HG03103 (cell line): ENCODE results near the gene HTR6.
"Not testable (repeated sequence)": the region's sequence is repeated elsewhere in the genome, so short reads cannot be mapped to it uniquely, and the experiment has no call there.

ENCODE experiments used
- ATAC-seq: cut with Tn5 transposase; IDR thresholded peaks from one replicate; pipeline ENCODE4 v1.9.1; 2021; ENCODE audit warnings: low read depth; ENCODE audit not compliant: unreplicated experiment

HTR6 gene

DNA sequence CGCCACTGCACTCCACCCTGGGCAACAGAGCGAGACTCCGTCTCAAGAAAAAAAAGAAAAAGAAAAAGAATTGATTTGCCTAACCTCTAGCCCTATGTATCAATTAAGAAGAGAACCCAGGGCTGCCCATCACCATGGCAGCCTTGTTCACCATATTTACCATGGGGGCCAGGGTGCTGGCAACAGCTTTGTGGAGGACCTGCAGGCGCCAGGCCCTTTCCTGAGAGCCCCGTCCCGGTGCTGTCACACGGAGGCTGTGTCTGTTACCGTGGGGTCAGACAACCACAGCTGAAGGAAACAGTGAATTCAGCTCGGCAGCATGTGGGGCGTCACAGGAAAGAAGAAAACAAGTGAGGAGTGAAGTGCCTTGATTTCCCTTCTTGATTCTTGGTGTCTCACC, 27.1 kb upstream of the HTR6 start:
- no peak for ATAC-seq

DNA sequence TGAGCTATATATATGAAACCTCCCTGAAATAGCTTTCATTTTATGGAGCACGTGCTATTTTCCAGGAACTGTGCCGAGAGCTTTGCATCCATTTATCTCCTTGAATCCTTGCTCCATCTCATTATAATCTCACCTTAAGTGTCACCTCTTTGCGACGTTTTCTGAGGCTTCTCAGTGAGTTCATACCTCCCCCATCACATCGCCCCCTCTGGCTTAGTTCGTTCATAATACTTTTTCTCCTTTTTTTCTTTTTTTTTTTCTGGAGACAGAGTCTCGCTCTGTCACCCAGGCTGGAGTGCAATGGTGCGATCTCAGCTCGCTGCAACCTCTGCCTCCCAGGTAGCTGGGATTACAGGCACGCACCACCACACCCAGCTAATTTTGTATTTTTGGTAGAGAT, 25.4 kb upstream of the HTR6 start:
- not testable (repeated sequence) for ATAC-seq

DNA sequence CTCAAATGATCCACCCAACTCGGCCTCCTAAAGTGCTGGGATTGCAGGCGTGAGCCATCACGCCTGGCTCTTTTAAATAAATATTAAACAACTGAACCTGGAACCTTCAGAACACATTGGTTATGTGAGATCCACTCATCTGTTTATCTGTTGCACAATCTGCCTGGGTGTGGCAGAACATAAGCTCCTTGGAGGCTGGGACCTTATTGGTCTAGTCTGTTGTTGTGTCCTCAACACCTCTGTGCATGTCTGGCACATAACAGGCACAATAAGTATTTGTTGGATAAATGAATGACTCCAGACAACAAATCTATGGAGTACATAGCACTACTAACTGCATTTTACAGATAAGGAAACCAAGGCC, 24.7 kb upstream of the HTR6 start:
- ATAC-seq, result no peak

- no peak for ATAC-seq
These were observed 24.0 kb upstream of the HTR6 start for GRCh38 chr1:19640363-19641316.

- no peak for ATAC-seq
These were observed 21.6 kb upstream of the HTR6 start for GRCh38 chr1:19643121-19643520.

DNA sequence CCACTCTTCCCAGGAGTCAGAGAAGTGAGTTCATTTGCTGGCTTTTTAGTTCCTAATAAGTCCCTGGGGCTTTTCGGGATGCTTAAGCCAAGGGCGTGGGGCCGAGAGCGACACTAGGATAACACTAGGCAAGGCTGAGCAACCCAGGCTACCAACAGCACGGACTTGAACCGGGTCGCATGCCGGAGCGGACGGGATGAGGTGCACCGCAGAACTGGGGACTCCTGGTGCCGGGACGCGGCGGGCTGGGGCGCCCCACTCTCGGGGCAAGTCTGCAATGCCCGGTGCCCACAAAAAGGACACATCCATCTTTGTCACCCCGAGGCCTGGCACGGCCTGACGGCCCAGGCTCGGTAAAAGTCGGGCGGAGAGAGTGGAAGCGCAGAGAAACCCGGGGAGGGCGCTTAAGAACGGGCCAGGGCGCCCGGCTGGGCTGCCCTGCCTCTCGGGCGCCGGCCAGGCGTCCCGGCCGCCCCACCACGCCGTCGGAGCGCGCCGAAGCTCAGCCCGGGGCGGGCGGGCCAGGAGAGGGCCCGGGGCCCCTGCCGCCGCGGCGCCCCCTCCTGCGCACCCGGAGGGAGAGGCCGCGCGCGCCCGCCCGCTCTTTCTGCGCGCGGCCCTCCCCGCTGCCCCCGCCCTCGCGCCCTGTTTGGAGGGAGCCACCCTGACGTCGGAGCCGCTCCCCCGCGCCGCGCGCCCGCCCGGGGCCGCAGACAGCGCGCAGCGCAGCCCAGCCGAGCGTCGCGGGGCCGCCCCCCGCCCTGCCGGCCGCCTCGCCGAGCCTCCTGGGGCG, 20.9 kb upstream of the HTR6 start, which contains the start of gene NBL1:
Gene NBL1, plus strand, starts transcription at position 710 of the 793 bp plus-strand sequence. CDS start 10,720 bp downstream, outside the sequence.
- no peak for ATAC-seq

GRCh38 chr1:19644395-19644680, 20.3 kb upstream of the HTR6 start:
- no peak for ATAC-seq

GRCh38 chr1:19644681-19645410, 19.8 kb upstream of the HTR6 start:
- ATAC-seq, result no peak

- ATAC-seq, result no peak
These were observed 19.0 kb upstream of the HTR6 start for GRCh38 chr1:19645411-19646251.

DNA sequence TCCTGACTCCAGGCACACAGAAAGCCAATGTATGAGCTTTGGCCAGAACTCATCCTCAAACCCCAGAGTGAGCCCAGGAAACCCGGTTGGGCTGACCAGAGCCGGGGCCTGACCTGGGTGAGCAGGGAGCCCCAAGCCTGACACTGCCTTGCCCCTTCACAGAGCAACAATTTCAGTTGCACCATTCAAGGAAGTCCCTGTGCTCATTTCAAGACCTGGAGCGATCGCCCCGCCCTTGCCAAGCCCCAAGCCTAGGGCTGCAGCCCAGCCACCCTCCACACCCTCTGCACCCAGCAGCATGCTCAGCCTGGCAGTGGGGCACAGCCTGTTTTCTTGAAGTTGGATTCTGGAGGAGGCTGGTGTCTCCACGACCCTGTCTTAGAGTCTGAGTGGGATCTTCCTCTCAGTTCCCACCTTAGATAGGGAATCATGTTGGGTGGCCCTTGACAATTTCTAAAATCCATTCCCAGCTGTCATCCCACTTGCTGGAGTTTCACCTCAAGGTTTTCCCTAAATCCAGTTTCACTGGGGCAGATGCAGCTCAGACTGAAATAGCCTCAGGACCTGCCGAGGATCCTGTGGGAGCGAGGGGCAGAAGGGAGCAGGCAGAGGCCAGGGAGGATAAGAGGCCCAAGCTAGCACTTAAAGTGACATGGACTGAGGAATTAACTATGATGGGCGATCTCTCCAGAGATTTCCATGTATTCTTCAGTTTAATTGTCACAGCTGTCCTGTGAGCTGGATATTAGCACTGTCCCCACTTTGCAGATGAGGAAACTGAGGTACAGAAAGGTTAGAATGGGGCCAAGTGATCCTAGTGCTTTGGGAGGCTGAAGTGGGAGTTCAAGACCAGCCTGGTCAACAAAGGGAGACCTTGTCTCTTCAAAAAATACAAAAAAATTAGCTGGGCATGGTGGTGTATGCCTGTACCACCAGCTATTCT, 18.0 kb upstream of the HTR6 start:
- no peak for ATAC-seq

GRCh38 chr1:19647643-19648042, 17.0 kb upstream of the HTR6 start:
- no peak for ATAC-seq

DNA sequence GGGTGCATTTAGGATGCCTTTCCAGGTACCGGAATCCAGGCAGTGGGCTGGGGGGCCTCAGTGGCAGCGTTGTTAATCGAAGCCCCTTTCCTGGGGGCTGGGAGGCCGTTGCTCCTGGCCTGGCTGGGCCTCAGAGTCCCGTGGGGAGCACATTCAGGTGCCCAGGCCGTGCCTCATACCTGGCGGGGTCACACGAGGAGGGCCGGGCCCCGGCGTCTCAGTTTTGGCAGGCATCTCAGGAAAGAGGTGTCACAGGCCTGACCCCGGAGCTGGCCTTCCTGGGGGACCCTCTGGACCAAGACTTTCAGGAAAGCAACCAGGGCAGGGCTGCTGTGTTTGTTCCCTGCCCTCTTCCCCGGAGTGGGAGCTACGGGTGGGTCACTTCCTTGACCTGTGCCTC, 16.4 kb upstream of the HTR6 start:
- ATAC-seq, result no peak

DNA sequence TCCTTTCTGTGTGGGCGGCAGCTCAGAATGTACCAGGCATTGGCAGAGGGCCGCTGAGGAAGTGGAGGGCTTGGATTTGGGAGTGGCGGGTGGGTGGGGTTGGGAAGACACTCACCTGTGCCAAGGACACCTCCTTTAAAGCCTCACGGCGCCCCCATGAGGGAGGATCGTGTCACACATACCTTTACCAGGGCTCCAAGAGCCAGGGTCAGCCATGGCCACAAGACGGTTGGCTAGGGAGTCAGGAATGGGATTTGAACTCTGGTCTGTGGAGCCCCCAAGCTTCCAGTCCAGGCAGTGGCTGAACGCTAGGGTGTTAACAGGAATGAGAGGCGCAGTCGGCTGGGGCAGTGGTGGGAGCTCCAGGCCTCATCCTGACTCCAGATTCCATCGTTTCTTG, 16.0 kb upstream of the HTR6 start:
- ATAC-seq, result no peak

DNA sequence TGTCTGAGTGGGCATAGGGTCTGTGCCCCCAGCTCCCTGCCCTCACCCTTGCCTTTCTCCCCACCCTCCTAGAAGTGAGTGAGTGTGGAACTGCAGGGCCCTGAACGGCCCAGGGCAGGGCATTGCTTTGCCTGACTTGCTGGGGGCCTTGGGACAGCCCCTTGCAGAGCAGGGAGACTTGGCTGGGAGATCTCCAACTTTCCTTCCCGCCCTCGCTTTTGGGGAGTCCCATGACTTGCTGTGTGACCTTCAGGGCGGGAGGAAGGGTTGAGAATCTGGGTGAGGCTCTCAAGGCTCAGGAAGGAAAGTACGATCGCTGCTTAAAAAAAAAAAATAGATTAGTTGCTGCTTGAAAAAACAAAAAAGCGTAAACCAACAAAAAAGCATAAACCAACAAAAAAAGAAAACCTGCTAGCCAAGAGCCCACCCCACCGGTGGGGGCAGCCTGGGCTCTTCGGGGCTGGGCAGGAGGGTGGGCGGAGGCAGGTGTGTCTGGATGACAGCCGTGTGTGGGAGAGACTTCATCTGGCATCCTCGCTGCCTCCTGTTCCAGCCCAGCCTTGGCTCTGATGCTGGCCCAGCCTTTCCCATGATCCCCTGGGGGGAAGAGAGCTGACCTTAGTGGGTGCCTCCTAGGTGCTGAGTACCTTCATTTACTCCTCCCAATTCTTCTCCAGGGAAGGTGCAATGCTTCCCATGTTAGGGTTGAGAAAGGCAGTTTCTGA, 14.1 kb upstream of the HTR6 start:
- ATAC-seq, result no peak

GRCh38 chr1:19651141-19651737, 13.4 kb upstream of the HTR6 start:
- no peak for ATAC-seq

DNA sequence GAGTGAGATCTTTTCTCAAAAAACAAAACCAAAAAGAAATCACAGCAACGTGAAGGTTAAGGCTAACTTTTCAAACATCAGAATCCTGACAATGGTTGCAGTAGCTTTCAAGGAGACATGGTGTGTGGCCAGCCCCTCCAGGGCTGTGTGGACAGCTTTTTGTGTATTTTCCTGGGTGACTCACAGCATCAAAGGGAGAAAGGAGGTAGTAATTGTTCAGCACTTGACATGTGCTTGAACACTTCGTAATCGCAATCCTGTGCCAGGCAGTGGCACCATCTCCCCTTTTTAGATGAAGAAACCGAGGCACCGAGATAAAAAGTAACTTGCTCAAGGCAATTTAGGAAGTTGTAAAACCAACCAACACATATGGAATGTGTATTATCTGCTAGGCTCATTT, 10.3 kb upstream of the HTR6 start:
- ATAC-seq, result no peak

DNA sequence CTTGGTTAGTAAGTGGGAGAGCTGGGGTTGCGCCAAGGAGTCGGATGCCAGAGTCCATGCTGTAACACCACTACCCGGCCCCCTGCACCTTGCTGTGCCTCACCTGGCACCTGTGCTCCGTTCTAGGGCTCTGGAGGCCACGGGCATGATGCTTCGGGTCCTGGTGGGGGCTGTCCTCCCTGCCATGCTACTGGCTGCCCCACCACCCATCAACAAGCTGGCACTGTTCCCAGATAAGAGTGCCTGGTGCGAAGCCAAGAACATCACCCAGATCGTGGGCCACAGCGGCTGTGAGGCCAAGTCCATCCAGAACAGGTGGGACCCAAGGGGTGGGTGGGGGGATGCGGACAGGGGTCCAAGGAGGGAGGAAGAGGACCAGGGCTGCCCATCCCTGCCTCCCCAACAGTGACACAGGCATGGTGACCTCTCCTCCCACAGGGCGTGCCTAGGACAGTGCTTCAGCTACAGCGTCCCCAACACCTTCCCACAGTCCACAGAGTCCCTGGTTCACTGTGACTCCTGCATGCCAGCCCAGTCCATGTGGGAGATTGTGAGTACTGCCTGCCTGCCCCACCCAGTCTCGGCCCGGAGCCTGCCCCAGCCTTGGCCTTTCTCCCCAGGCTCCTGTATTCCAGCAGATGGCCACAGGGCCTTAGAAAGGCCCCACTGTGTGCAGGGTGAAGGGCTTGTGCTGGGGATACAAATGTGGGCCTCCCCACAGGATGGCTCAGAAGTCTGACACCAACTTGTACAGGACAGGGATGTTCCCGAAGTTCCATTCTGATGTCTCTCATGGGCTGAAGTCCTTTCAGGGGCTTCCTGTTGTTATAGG, 9.6 kb upstream of the HTR6 start:
- ATAC-seq, result no peak
